Measurements from ENCODE around the gene OSBPL8. TPM values are rescaled to one million over a fixed set of nuclear protein-coding genes. Genes with fewer than 3 reads are reported as not detected.

OSBPL8 gene
- total and polyA plus RNA-seq, 9 of the 15 experiments (the other 6 are each of a cell fraction or from before 2014, with no cell fraction given), result 17.4 to 82.7 (median 42.8) TPM

DNA sequence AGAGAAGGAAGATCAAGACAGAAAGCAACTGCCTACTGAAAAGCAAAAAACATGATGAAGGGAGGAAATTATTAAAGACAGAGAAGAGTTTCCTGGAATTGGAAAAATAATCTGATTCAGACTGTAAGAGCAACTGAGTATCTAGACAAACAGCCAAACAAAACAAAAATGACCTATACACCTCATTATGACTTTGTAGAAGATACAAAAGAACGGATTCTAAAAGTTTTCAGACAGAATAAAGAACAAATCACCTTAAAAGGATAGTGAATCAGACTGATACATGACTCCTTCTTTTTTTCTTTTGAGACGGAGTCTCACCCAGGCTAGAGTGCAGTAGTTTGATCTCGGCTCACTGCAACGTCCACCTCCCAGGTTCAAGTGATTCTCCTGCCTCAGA lies 10.4 kb downstream of the OSBPL8 start:
- no peaks in the 10 kb centered on the region for H3K36me3 ChIP-seq (ENCODE audit: control insufficient read depth, insufficient read depth, low read length)
- TF ChIP-seq, protein P1, sequence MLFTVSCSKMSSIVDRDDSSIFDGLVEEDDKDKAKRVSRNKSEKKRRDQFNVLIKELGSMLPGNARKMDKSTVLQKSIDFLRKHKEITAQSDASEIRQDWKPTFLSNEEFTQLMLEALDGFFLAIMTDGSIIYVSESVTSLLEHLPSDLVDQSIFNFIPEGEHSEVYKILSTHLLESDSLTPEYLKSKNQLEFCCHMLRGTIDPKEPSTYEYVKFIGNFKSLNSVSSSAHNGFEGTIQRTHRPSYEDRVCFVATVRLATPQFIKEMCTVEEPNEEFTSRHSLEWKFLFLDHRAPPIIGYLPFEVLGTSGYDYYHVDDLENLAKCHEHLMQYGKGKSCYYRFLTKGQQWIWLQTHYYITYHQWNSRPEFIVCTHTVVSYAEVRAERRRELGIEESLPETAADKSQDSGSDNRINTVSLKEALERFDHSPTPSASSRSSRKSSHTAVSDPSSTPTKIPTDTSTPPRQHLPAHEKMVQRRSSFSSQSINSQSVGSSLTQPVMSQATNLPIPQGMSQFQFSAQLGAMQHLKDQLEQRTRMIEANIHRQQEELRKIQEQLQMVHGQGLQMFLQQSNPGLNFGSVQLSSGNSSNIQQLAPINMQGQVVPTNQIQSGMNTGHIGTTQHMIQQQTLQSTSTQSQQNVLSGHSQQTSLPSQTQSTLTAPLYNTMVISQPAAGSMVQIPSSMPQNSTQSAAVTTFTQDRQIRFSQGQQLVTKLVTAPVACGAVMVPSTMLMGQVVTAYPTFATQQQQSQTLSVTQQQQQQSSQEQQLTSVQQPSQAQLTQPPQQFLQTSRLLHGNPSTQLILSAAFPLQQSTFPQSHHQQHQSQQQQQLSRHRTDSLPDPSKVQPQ (CRISPR knock-in tag; IDR thresholded peaks at IDR 0.05; ENCODE audit: borderline replicate concordance), result no peak
- no peak for TF ChIP-seq STAG1 (CRISPR knock-in tag; IDR thresholded peaks at IDR 0.05; ENCODE audit: borderline replicate concordance)
- TF ChIP-seq PYGO2 (tag; IDR thresholded peaks at IDR 0.05), result no peak
- no peak for TF ChIP-seq FOXO4 (CRISPR knock-in tag; IDR thresholded peaks at IDR 0.05)
- TF ChIP-seq GTF2E2 (tag; IDR thresholded peaks at IDR 0.05), result no peak
- no peak for TF ChIP-seq ZNF133 (CRISPR knock-in tag; IDR thresholded peaks at IDR 0.05)
- TF ChIP-seq RAD51 (IDR thresholded peaks at IDR 0.05; ENCODE audit: borderline replicate concordance, low read depth), result no peak
- TF ChIP-seq ZKSCAN1 (IDR thresholded peaks at IDR 0.05; ENCODE audit: low read depth, low read length), result no peak
- H3K9me3 ChIP-seq (replicated peaks; ENCODE audit: control insufficient read depth, insufficient read depth, low read depth, low read length), result no peaks in the 10 kb centered on the region
- H3K4me1 ChIP-seq (replicated peaks in 1 of 2; ENCODE audit: control insufficient read depth in 2 of 2, insufficient read depth in 2 of 2, low read length in 2 of 2), result peaks cover 11 to 39% of the 10 kb centered on the region in 2 experiments; a peak in 4 of 5 replicates
- peaks cover 91% of the 10 kb centered on the region for H3K79me2 ChIP-seq (ENCODE audit: control insufficient read depth, insufficient read depth, low read length)
- POLR2A ChIA-PET, result interaction anchor here (2.6 kb wide), 2 partner anchors 10 kb away, joined by 10 to 11 read pairs; partner anchors contain the start of gene OSBPL8
- no peak overlapping the region for H3K9ac ChIP-seq (ENCODE audit: insufficient read depth in 1 of 2, low read depth in 2 of 2, low read length in 2 of 2)
- H3K27ac ChIP-seq (ENCODE audit: extremely low read depth, low read depth, low read length), result no peak overlapping the region
- in situ Hi-C loops (cut with MboI), result no loop called here
- no peak overlapping the region for H3K4me2 ChIP-seq (ENCODE audit: insufficient read depth, low read length)
- DNase-seq (ENCODE audit: extremely low read depth in 1 of 4, low spot score in 3 of 4) (no peak), ATAC-seq (peak; percentile 24), FAIRE-seq (no peak)
- H4K20me1 ChIP-seq (replicated peaks; ENCODE audit: control insufficient read depth, insufficient read depth, low read length), result peaks cover 8% of the 10 kb centered on the region; the same call in 1 of the 2 replicates
- CTCF ChIA-PET (ENCODE audit: low intra/inter-chr PET ratio), result no interaction called here
- BruUV-seq (replicated peaks), result no TSS peak
- no peaks in the 10 kb centered on the region for H3K9me1 ChIP-seq (ENCODE audit: control insufficient read depth, insufficient read depth, low read length)
- intact Hi-C loops (cut with micrococcal nuclease), result no loop called here
- H3K4me3 ChIP-seq, result no peak overlapping the region
- no peak overlapping the region for H2AFZ ChIP-seq (ENCODE audit: low read depth, low read length)
- H3K27me3 ChIP-seq (ENCODE audit: control insufficient read depth in 2 of 2, insufficient read depth in 2 of 2, low read length in 2 of 2), result no peaks in the 10 kb centered on the region
- 13% methylated on average over 4 of the region's 4 CpGs for WGBS (ENCODE audit: insufficient coverage, low coverage, missing lambda C conversion rate)
